SH-SY5Y (cell line): ENCODE measurements around the gene BMP2.

Experiments
- GATA2 ChIP-seq: IDR thresholded peaks from 2 replicates; pipeline ENCODE4 v1.6.1; 2011; ENCODE audit warnings: mild to moderate bottlenecking, low read depth, low read length
- GATA3 ChIP-seq: IDR thresholded peaks from 2 replicates; pipeline ENCODE4 v1.6.1; 2011; ENCODE audit warnings: low read depth, mild to moderate bottlenecking, low read length, moderate library complexity

GRCh38 chr20:6739406-6739805 lies 28.1 kb upstream of the BMP2 start:
- TF ChIP-seq GATA2 (no peak), GATA3 (no peak)
